WTC11 (cell line): ENCODE results near the gene SGCD.

Experiments
- ATF2 ChIP-seq: sonication (generic); formaldehyde crosslinking; IDR thresholded peaks from 2 replicates; pipeline ENCODE4 v1.8.1; 2022; ENCODE audit warnings: low read depth, missing genetic modification reagents, borderline replicate concordance
- CTCF ChIP-seq: fragments of 200-600 bp; IDR thresholded peaks from 2 replicates; pipeline ENCODE4 v1.8.0; 2022; ENCODE audit warnings: antibody characterized with exemption
- ERG ChIP-seq: fragments of 250-450 bp; sonication (Bioruptor Pico); IDR thresholded peaks from 2 replicates; pipeline ENCODE4 v1.8.0; 2021; ENCODE audit warnings: mild to moderate bottlenecking
- ETV6 ChIP-seq: sonication (generic); formaldehyde crosslinking; IDR thresholded peaks from 2 replicates; pipeline ENCODE4 v1.8.1; 2022; ENCODE audit warnings: mild to moderate bottlenecking, missing genetic modification reagents
- FOXP4 ChIP-seq: sonication (generic); formaldehyde crosslinking; IDR thresholded peaks from 2 replicates; pipeline ENCODE4 v1.8.0; 2022; ENCODE audit warnings: mild to moderate bottlenecking, missing genetic modification reagents
- KAT7 ChIP-seq: sonication (generic); formaldehyde crosslinking; IDR thresholded peaks from 2 replicates; pipeline ENCODE4 v1.8.1; 2023; ENCODE audit warnings: missing genetic modification reagents, mild to moderate bottlenecking, borderline replicate concordance
- MAX ChIP-seq: sonication (generic); formaldehyde crosslinking; IDR thresholded peaks from 2 replicates; pipeline ENCODE4 v1.8.0; 2022; ENCODE audit warnings: mild to moderate bottlenecking, missing genetic modification reagents
- MXD4 ChIP-seq: fragments of 250-450 bp; sonication (Bioruptor Pico); IDR thresholded peaks from 2 replicates; pipeline ENCODE4 v1.8.0; 2021; ENCODE audit warnings: mild to moderate bottlenecking, moderate library complexity, borderline replicate concordance
- PREB ChIP-seq: sonication (generic); formaldehyde crosslinking; IDR thresholded peaks from 2 replicates; pipeline ENCODE4 v1.8.1; 2022; ENCODE audit warnings: mild to moderate bottlenecking, missing genetic modification reagents, moderate library complexity, borderline replicate concordance
- ZNF121 ChIP-seq: sonication (generic); formaldehyde crosslinking; IDR thresholded peaks from 2 replicates; pipeline ENCODE4 v1.8.0; 2023; ENCODE audit warnings: missing genetic modification reagents

GRCh38 chr5:156331181-156331580, 4.2 kb downstream of the SGCD start:
- TF ChIP-seq ATF2 (CRISPR knock-in tag), result no peak
- TF ChIP-seq MXD4 (CRISPR knock-in tag), result no peak
- no peak for TF ChIP-seq ETV6 (CRISPR knock-in tag)
- TF ChIP-seq PREB (CRISPR knock-in tag), result no peak
- TF ChIP-seq FOXP4 (CRISPR knock-in tag), result no peak
- TF ChIP-seq MAX (CRISPR knock-in tag), result no peak
- no peak for TF ChIP-seq ERG
- no peak for TF ChIP-seq ZNF121
- TF ChIP-seq KAT7, result no peak
- TF ChIP-seq CTCF, result no peak
